Measurements from ENCODE around the gene HOXB13. TPM values are rescaled to one million over a fixed set of nuclear protein-coding genes. Genes with fewer than 3 reads are reported as not detected.

HOXB13 gene
- total RNA-seq, 1 experiment from 2014 or later: not detected

DNA sequence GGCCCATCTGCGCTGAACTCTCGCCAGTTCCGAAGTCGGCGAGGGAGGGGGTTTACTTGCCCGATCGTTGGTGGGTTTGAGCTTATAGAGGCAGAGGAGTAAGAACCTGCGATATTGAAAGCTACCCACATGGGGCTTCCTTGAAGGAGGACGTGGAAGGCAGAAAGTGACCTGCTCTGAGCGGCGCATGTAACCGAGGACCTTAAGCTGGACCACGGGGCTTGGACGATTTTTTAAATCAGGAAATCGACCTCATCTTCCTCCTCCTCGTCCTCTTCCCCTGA is 3.6 kb downstream of the HOXB13 start:
- H2BK120ac ChIP-seq (ENCODE audit: low read depth, low read length, poor library complexity, severe bottlenecking): no peak overlapping the region
- no peak overlapping the region for H2BK5ac ChIP-seq (ENCODE audit: insufficient read length, low read length)
- H3K27ac ChIP-seq (ENCODE audit: insufficient read length, low read depth, low read length): no peak overlapping the region
- TF ChIP-seq, protein P1, sequence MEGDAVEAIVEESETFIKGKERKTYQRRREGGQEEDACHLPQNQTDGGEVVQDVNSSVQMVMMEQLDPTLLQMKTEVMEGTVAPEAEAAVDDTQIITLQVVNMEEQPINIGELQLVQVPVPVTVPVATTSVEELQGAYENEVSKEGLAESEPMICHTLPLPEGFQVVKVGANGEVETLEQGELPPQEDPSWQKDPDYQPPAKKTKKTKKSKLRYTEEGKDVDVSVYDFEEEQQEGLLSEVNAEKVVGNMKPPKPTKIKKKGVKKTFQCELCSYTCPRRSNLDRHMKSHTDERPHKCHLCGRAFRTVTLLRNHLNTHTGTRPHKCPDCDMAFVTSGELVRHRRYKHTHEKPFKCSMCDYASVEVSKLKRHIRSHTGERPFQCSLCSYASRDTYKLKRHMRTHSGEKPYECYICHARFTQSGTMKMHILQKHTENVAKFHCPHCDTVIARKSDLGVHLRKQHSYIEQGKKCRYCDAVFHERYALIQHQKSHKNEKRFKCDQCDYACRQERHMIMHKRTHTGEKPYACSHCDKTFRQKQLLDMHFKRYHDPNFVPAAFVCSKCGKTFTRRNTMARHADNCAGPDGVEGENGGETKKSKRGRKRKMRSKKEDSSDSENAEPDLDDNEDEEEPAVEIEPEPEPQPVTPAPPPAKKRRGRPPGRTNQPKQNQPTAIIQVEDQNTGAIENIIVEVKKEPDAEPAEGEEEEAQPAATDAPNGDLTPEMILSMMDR (conservative IDR thresholded peaks at IDR 0.05): no peak
- Mint-ChIP-seq H3K4me1 (peaks cover 26 to 39% of the 10 kb centered on the region in 2 experiments), H3K4me3 (no peak overlapping the region), H3K36me3 (ENCODE audit: insufficient read depth in 1 of 3, low read depth in 3 of 3) (peaks cover 0 to 2% (median 0%) of the 10 kb centered on the region in 3 experiments; a peak in 1 of 7 replicates), H3K27ac (no peak overlapping the region), H3K9me3 (peaks cover 4 to 6% of the 10 kb centered on the region in 2 experiments; a peak in 3 of 5 replicates), H3K27me3 (ENCODE audit: low read depth) (peaks cover 100% of the 10 kb centered on the region)
- H3K9ac ChIP-seq (ENCODE audit: extremely low read depth, insufficient read length, low read length): no peak overlapping the region
- H3K23ac ChIP-seq (ENCODE audit: insufficient read length, low read depth, low read length): no peak overlapping the region
- H3K4ac ChIP-seq (ENCODE audit: low read depth, low read length): no peak overlapping the region
- H2AK5ac ChIP-seq (ENCODE audit: insufficient read length, low read length): no peak overlapping the region
- no peak overlapping the region for H2AFZ ChIP-seq (ENCODE audit: low read length)
- no peak overlapping the region for H3K56ac ChIP-seq (ENCODE audit: insufficient read length, low read depth, low read length)
- H3K23me2 ChIP-seq (ENCODE audit: insufficient read length, low read depth, low read length, poor library complexity, severe bottlenecking): peaks cover 8% of the 10 kb centered on the region
- no peaks in the 10 kb centered on the region for H3K9me3 ChIP-seq (ENCODE audit: control insufficient read depth, low read depth, low read length)
- H3K4me2 ChIP-seq (ENCODE audit: insufficient read depth, insufficient read length, low read length): no peak overlapping the region
- no peak overlapping the region for H3K14ac ChIP-seq (ENCODE audit: insufficient read depth, low read length)
- H2BK20ac ChIP-seq (ENCODE audit: low read depth, low read length, poor library complexity, severe bottlenecking): no peak overlapping the region
- no peak overlapping the region for H2BK12ac ChIP-seq (ENCODE audit: insufficient read length, low read depth, low read length)
- no peak overlapping the region for H3K18ac ChIP-seq (ENCODE audit: insufficient read length, low read depth, low read length)
- H4K91ac ChIP-seq (ENCODE audit: insufficient read length, low read depth, low read length): no peak overlapping the region
- no peak overlapping the region for H2BK15ac ChIP-seq (ENCODE audit: low read depth, low read length)
- H4K5ac ChIP-seq (ENCODE audit: insufficient read length, low read depth, low read length): no peak overlapping the region
- no peak overlapping the region for H3T11ph ChIP-seq (ENCODE audit: low read length)
- no peak overlapping the region for H4K8ac ChIP-seq (replicated peaks; ENCODE audit: insufficient read length, low read depth, low read length)
- no CpG with 5 or more reads among the region's 16 CpGs for WGBS (ENCODE audit: extremely low coverage, insufficient read length, low lambda C conversion rate)
- peaks cover 2% of the 10 kb centered on the region; the same call in 1 of the 2 replicates for H3K4me1 ChIP-seq (ENCODE audit: insufficient read depth, low read length)
- H4K20me1 ChIP-seq (ENCODE audit: control insufficient read depth, insufficient read depth, insufficient read length): peaks cover 4% of the 10 kb centered on the region
- H3K27me3 ChIP-seq (ENCODE audit: insufficient read depth, low read length): peaks cover 100% of the 10 kb centered on the region
- no peaks in the 10 kb centered on the region for H3K79me2 ChIP-seq (ENCODE audit: insufficient read depth, low read length)
- no peak for DNase-seq
- no peaks in the 10 kb centered on the region for H3K79me1 ChIP-seq (ENCODE audit: insufficient read depth, low read depth, low read length, poor library complexity, severe bottlenecking)
